ENCODE measurements around the gene TEX29. TPM values are rescaled to one million over a fixed set of nuclear protein-coding genes. Genes with fewer than 3 reads are reported as not detected.

TEX29 gene
- total and polyA plus RNA-seq, 7 donors = 0.79 to 2.1 (median 1.5) TPM; not detected in 4

- Histone ChIP-seq H3K36me3 (no peaks in the 10 kb centered on the region), H3K9me3 (no peaks in the 10 kb centered on the region), H3K4me1 (no peaks in the 10 kb centered on the region), H3K27me3 (peaks cover 0 to 19% (median 0%) of the 10 kb centered on the region in 3 donors), H3K27ac (no peak overlapping the region), H3K4me3 (no peak overlapping the region)
- no peak for TF ChIP-seq POLR2A (IDR thresholded peaks at IDR 0.05)
- TF ChIP-seq EP300 (IDR thresholded peaks at IDR 0.05) = no peak
- intact Hi-C loops (cut with DNase I) = no loop called here
- DNase-seq = no peak
- WGBS, 2 donors = 80 to 89% methylated on average over 17 of the region's 17 CpGs
Measured at GRCh38 chr13:111365149-111366005, 44.9 kb downstream of the TEX29 start.

- TF ChIP-seq POLR2A (IDR thresholded peaks at IDR 0.05) (no peak), POLR2AphosphoS5 (IDR thresholded peaks at IDR 0.05) (no peak), CTCF (IDR thresholded peaks at IDR 0.05) (no peak), EP300 (IDR thresholded peaks at IDR 0.05) (no peak)
- H3K4me1 ChIP-seq = no peaks in the 10 kb centered on the region
- H3K27ac ChIP-seq = no peak overlapping the region
- H3K4me3 ChIP-seq = no peak overlapping the region
- intact Hi-C loops (cut with DNase I) = no loop called here
- no peaks in the 10 kb centered on the region for H3K36me3 ChIP-seq
- WGBS, 2 donors = 83 to 84% methylated on average over 2 of the region's 2 CpGs
- H3K9me3 ChIP-seq = no peaks in the 10 kb centered on the region
- no peak for DNase-seq
- H3K27me3 ChIP-seq = peaks cover 0 to 10% (median 0%) of the 10 kb centered on the region in 3 donors
Measured at GRCh38 chr13:111367340-111367739, 46.9 kb downstream of the TEX29 start.

- H3K9me3 ChIP-seq = no peaks in the 10 kb centered on the region
- intact Hi-C loops (cut with DNase I) = no loop called here
- H3K4me3 ChIP-seq = no peak overlapping the region
- H3K36me3 ChIP-seq = no peaks in the 10 kb centered on the region
- 80 to 86% methylated on average over 4 of the region's 4 CpGs for WGBS, 2 donors
- H3K4me1 ChIP-seq = no peaks in the 10 kb centered on the region
- H3K27me3 ChIP-seq = peaks cover 0 to 10% (median 0%) of the 10 kb centered on the region in 3 donors
- TF ChIP-seq CTCF (IDR thresholded peaks at IDR 0.05) = no peak
- no peak for TF ChIP-seq POLR2AphosphoS5 (IDR thresholded peaks at IDR 0.05)
- TF ChIP-seq POLR2A (IDR thresholded peaks at IDR 0.05) = no peak
- TF ChIP-seq EP300 (IDR thresholded peaks at IDR 0.05) = no peak
- DNase-seq = no peak
- H3K27ac ChIP-seq = no peak overlapping the region
Measured at GRCh38 chr13:111368091-111368490, 47.6 kb downstream of the TEX29 start.

GRCh38 chr13:111370147-111370546 is 49.7 kb downstream of the TEX29 start:
- Histone ChIP-seq H3K4me3 (no peak overlapping the region), H3K4me1 (no peaks in the 10 kb centered on the region), H3K27ac (no peak overlapping the region), H3K27me3 (peaks cover 0 to 1% (median 0%) of the 10 kb centered on the region in 3 donors), H3K36me3 (no peaks in the 10 kb centered on the region), H3K9me3 (no peaks in the 10 kb centered on the region)
- no peak for DNase-seq
- intact Hi-C loops (cut with DNase I) = no loop called here
- TF ChIP-seq CTCF (IDR thresholded peaks at IDR 0.05) (no peak), POLR2A (IDR thresholded peaks at IDR 0.05) (no peak), EP300 (IDR thresholded peaks at IDR 0.05) (no peak), POLR2AphosphoS5 (IDR thresholded peaks at IDR 0.05) (no peak)
- 84 to 88% methylated on average over 5 of the region's 5 CpGs for WGBS, 2 donors

GRCh38 chr13:111370570-111371535 is 50.4 kb downstream of the TEX29 start:
- no peaks in the 10 kb centered on the region for H3K4me1 ChIP-seq
- H3K27me3 ChIP-seq = no peaks in the 10 kb centered on the region
- no peaks in the 10 kb centered on the region for H3K36me3 ChIP-seq
- no peak for DNase-seq
- WGBS, 2 donors = 89% methylated on average over 29 of the region's 29 CpGs
- H3K27ac ChIP-seq = no peak overlapping the region
- no peaks in the 10 kb centered on the region for H3K9me3 ChIP-seq
- TF ChIP-seq EP300 (IDR thresholded peaks at IDR 0.05) = no peak
- no peak for TF ChIP-seq POLR2A (IDR thresholded peaks at IDR 0.05)
- no peak for TF ChIP-seq POLR2AphosphoS5 (IDR thresholded peaks at IDR 0.05)
- TF ChIP-seq CTCF (IDR thresholded peaks at IDR 0.05) = no peak
- no peak overlapping the region for H3K4me3 ChIP-seq
- intact Hi-C loops (cut with DNase I) = no loop called here
